ENCODE data around the gene RPH3AL. TPM values are rescaled to one million over a fixed set of nuclear protein-coding genes. Genes with fewer than 3 reads are reported as not detected.

Gene RPH3AL
- total RNA-seq, 6 donors from 2014 or later = 33.6 to 93.2 (median 54.3) TPM

DNA sequence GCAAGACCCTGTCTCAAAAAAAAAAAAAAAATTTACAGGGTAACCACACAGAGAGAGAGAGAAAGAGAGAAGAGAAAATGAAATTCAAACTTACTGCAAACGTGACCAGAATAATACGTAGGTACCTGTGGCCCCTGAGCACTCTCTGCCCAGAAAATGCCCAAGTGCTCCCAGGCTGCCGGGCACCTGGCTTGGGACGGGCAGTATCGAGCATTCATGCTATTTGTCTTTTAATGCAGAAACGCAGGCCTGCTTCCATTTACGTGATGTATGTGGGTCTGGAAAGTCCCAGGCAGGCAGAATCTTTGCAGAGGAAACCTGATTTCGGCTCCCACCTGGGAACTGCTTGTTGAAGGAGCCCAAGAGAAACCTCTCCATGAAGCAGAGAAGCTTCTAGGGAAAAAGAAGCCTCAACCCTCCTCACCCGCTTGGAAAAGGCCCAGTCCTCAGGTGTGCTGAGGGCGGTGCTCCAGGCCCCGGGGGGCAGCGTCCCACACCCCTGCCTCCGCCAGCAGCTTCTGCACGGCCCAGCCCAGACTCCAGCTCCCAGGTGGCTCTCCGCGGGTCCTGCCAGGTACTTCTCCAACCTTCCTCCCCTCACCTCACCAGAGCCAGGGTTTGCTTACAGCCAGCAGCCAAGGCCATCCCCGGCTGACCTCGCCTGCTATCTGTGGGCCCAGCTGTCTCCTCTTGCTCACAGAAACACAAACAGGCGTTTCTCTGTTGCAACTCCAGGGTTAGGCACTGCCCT lies 14.0 kb downstream of the RPH3AL start:
- no peaks in the 10 kb centered on the region for H3K27me3 ChIP-seq
- peaks cover 19 to 52% (median 38%) of the 10 kb centered on the region in 4 donors for H3K4me1 ChIP-seq
- H3K27ac ChIP-seq = peak overlapping the region; percentile 20 to 49 (median 30)
- no peak overlapping the region for H3K4me3 ChIP-seq
- WGBS, 2 donors = 74 to 78% methylated on average over 19 of the region's 19 CpGs
- DNase-seq (peak in 1 of 2 donors; percentile 74), ATAC-seq (ENCODE audit: low FRiP score in 2 of 2) (peak in 1 of 2 donors; percentile 44)
- TF ChIP-seq, protein P1, sequence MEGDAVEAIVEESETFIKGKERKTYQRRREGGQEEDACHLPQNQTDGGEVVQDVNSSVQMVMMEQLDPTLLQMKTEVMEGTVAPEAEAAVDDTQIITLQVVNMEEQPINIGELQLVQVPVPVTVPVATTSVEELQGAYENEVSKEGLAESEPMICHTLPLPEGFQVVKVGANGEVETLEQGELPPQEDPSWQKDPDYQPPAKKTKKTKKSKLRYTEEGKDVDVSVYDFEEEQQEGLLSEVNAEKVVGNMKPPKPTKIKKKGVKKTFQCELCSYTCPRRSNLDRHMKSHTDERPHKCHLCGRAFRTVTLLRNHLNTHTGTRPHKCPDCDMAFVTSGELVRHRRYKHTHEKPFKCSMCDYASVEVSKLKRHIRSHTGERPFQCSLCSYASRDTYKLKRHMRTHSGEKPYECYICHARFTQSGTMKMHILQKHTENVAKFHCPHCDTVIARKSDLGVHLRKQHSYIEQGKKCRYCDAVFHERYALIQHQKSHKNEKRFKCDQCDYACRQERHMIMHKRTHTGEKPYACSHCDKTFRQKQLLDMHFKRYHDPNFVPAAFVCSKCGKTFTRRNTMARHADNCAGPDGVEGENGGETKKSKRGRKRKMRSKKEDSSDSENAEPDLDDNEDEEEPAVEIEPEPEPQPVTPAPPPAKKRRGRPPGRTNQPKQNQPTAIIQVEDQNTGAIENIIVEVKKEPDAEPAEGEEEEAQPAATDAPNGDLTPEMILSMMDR (IDR thresholded peaks at IDR 0.05) = no peak
- TF ChIP-seq POLR2AphosphoS5 (IDR thresholded peaks at IDR 0.05) = peak in 1 of 2 donors; percentile 34
- peak in 1 of 4 donors; percentile 13 for TF ChIP-seq EP300 (IDR thresholded peaks at IDR 0.05)
- no peaks in the 10 kb centered on the region for H3K9me3 ChIP-seq
- no peaks in the 10 kb centered on the region for H3K36me3 ChIP-seq

DNA sequence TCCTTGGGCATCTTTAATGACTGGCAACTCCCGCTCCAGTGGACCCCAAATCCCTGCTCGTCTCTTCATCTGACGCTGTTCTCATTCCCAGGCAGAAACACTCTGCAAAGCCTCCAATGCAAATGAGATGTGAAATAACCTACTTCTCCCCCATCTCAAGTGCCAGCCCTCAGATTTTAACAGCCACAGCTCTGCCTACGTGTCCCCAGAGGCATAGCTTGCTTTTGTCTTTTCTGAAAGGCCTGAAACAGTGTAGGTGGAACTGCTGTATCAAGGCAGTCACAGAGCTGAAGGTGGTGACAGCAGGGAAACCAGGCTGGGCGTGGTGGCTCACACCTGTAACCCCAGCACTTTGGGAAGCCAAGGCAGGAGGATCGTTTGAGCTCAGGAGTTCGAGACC lies 14.7 kb downstream of the RPH3AL start:
- Histone ChIP-seq H3K36me3 (no peaks in the 10 kb centered on the region), H3K27me3 (no peaks in the 10 kb centered on the region), H3K4me1 (peaks cover 23 to 57% (median 45%) of the 10 kb centered on the region in 4 donors), H3K4me3 (no peak overlapping the region), H3K9me3 (no peaks in the 10 kb centered on the region), H3K27ac (peak overlapping the region in 1 of 4 donors; percentile 3)
- 83 to 88% methylated on average over 7 of the region's 7 CpGs for WGBS, 2 donors
- ATAC-seq (ENCODE audit: low FRiP score in 2 of 2) (no peak), DNase-seq (no peak)
- TF ChIP-seq POLR2A (IDR thresholded peaks at IDR 0.05) (no peak), EP300 (IDR thresholded peaks at IDR 0.05) (no peak), POLR2AphosphoS5 (IDR thresholded peaks at IDR 0.05) (no peak)
- TF ChIP-seq, protein P1 (IDR thresholded peaks at IDR 0.05) = no peak

- ATAC-seq (ENCODE audit: low FRiP score in 2 of 2) = no peak
- H3K4me1 ChIP-seq = peaks cover 23 to 59% (median 45%) of the 10 kb centered on the region in 4 donors
- TF ChIP-seq, protein P1 (IDR thresholded peaks at IDR 0.05) = no peak
- TF ChIP-seq POLR2A (IDR thresholded peaks at IDR 0.05) (no peak), POLR2AphosphoS5 (IDR thresholded peaks at IDR 0.05) (no peak), EP300 (IDR thresholded peaks at IDR 0.05) (no peak)
- no peak for DNase-seq
- no peak overlapping the region for H3K4me3 ChIP-seq
- H3K36me3 ChIP-seq = no peaks in the 10 kb centered on the region
- H3K27ac ChIP-seq = no peak overlapping the region
- WGBS, 2 donors = 89 to 92% methylated on average over 15 of the region's 15 CpGs
- no peaks in the 10 kb centered on the region for H3K27me3 ChIP-seq
- no peaks in the 10 kb centered on the region for H3K9me3 ChIP-seq
Observed at GRCh38 chr17:337453-337852, 15.2 kb downstream of the RPH3AL start.

DNA sequence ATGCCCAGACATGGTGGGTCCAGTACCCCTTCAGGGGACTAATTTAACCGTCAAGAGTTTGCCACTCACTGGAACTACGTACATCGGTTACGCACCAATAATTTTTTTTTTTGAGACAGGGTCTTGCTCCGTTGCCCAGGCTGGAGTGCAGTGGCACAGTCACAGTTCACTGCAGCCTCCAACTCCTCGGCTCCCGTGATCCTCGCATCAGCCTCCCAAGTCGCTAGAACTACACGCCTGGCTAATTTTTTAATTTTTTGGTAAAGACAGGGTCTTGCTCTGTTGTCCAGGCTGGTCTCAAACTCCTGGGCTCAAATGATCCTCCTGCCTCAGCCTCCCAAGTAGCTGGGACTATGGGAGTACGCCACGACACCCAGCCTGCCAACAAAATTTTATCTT lies 15.6 kb downstream of the RPH3AL start:
- Histone ChIP-seq H3K27me3 (no peaks in the 10 kb centered on the region), H3K4me1 (peaks cover 23 to 61% (median 45%) of the 10 kb centered on the region in 4 donors), H3K27ac (peak overlapping the region in 1 of 4 donors; percentile 44), H3K9me3 (no peaks in the 10 kb centered on the region), H3K4me3 (no peak overlapping the region), H3K36me3 (no peaks in the 10 kb centered on the region)
- WGBS, 2 donors = 97 to 98% methylated on average over 12 of the region's 12 CpGs
- DNase-seq (no peak), ATAC-seq (ENCODE audit: low FRiP score in 2 of 2) (no peak)
- no peak for TF ChIP-seq EP300 (IDR thresholded peaks at IDR 0.05)
- no peak for TF ChIP-seq POLR2A (IDR thresholded peaks at IDR 0.05)

DNA sequence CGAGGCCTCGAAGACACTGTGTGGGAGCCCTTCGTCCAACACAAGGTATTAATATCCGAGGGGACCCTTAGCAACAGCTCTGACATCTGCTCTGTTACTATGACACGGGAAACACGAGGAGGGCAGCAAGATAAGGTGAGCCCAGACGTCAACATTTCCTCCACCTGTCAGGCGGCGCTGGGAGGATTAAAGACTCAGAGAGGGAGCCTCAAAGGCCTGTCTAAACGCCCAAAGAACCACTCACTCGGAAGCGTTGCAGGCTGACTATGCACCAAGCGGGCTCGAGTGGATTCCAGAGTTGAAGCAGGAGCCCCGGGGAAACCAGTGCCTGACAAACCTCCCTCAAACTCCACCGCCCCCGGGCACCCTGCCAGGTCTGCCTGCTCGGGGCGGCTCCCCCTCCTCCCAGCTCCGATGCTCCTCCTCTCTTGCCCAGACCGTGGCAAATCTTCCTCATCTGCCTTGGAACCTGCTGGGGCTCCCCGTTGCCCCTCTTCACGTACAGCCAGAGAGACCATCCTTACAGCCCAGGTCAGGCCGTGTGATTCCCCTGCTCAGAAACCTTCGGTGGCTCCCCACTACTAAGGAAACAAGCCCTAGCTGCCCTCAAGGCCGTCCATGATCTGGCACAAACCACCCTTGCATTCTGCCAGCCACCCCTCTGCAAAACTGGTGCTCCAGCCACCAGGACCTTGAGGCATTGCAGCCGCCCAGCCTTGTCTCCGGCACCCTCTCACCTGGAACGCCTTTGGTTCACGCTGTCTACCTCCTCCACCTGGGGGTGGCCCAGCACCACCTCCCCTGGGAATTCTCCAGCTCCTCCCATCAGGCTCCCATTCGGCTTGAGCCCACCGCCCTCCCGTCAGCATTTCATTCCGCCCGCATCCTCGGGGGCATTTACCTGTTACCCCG lies 16.2 kb downstream of the RPH3AL start:
- H3K27me3 ChIP-seq = no peaks in the 10 kb centered on the region
- H3K9me3 ChIP-seq = no peaks in the 10 kb centered on the region
- peak overlapping the region in 3 of 4 donors; percentile 44 to 61 (median 51) for H3K27ac ChIP-seq
- peak; percentile 81 to 91 for DNase-seq
- no peaks in the 10 kb centered on the region for H3K36me3 ChIP-seq
- WGBS, 2 donors = 50 to 56% methylated on average over 21 to 30 of the region's 37 CpGs
- no peak overlapping the region for H3K4me3 ChIP-seq
- peaks cover 23 to 61% (median 46%) of the 10 kb centered on the region in 4 donors for H3K4me1 ChIP-seq
- peak in 1 of 2 donors; percentile 22 for ATAC-seq (ENCODE audit: low FRiP score in 2 of 2)
- TF ChIP-seq POLR2A (IDR thresholded peaks at IDR 0.05) (no peak), POLR2AphosphoS5 (IDR thresholded peaks at IDR 0.05) (no peak), EP300 (IDR thresholded peaks at IDR 0.05) (no peak)
- TF ChIP-seq, protein P1 (IDR thresholded peaks at IDR 0.05) = no peak
